HG02610 (cell line): Measurements from ENCODE around the gene ANKRD36C.
A peak's percentile ranks its signal among the peaks of the same experiment; 100 is the strongest.
"Not testable (repeated sequence)": the region's sequence is repeated elsewhere in the genome, so short reads cannot be mapped to it uniquely, and the experiment has no call there.

Source experiments
- ATAC-seq: cut with Tn5 transposase; IDR thresholded peaks from one replicate; pipeline ENCODE4 v1.9.1; 2021; ENCODE audit warnings: mild to moderate bottlenecking, moderate library complexity; ENCODE audit not compliant: unreplicated experiment

ANKRD36C gene

GRCh38 chr2:95991351-95992094, at the start of gene ANKRD36C:
Gene ANKRD36C (minus strand): TSS chr2:95991824. CDS start chr2:95991708, 116 bp downstream.
- ATAC-seq = peak; percentile 93

GRCh38 chr2:96035554-96035953, 43.9 kb upstream of the ANKRD36C start:
- ATAC-seq = not testable (repeated sequence)

GRCh38 chr2:96034792-96035191, 43.2 kb upstream of the ANKRD36C start, which contains the start of gene GPAT2:
Gene GPAT2 (minus strand): TSS chr2:96034916. CDS start chr2:96032359, 2,557 bp downstream.
- not testable (repeated sequence) for ATAC-seq

GRCh38 chr2:96033997-96034396, 42.4 kb upstream of the ANKRD36C start:
- ATAC-seq = not testable (repeated sequence)

GRCh38 chr2:96027725-96028325, 36.2 kb upstream of the ANKRD36C start:
- not testable (repeated sequence) for ATAC-seq

- not testable (repeated sequence) for ATAC-seq
These were observed 34.1 kb upstream of the ANKRD36C start for GRCh38 chr2:96025755-96026154.

- ATAC-seq = no peak
These were observed 33.5 kb upstream of the ANKRD36C start for GRCh38 chr2:96025194-96025492.

- no peak for ATAC-seq
These were observed 32.9 kb upstream of the ANKRD36C start for GRCh38 chr2:96024336-96025193.

- ATAC-seq = not testable (repeated sequence)
These were observed 32.1 kb upstream of the ANKRD36C start for GRCh38 chr2:96023701-96024100.

- ATAC-seq = peak; percentile 77
These were observed 31.2 kb upstream of the ANKRD36C start for GRCh38 chr2:96022701-96023447.

GRCh38 chr2:96022126-96022525, 30.5 kb upstream of the ANKRD36C start:
- not testable (repeated sequence) for ATAC-seq

- not testable (repeated sequence) for ATAC-seq
These were observed 29.5 kb upstream of the ANKRD36C start for GRCh38 chr2:96021142-96021541.

GRCh38 chr2:96019909-96020590, 28.4 kb upstream of the ANKRD36C start:
- ATAC-seq = not testable (repeated sequence)

- not testable (repeated sequence) for ATAC-seq
These were observed 24.7 kb upstream of the ANKRD36C start for GRCh38 chr2:96016321-96016720.

GRCh38 chr2:96012792-96013264, 21.2 kb upstream of the ANKRD36C start:
- not testable (repeated sequence) for ATAC-seq

- ATAC-seq = not testable (repeated sequence)
These were observed 20.6 kb upstream of the ANKRD36C start for GRCh38 chr2:96012086-96012791.

GRCh38 chr2:96011129-96011455, 19.5 kb upstream of the ANKRD36C start:
- peak; percentile 44 for ATAC-seq

- ATAC-seq = peak; percentile 91
These were observed 18.9 kb upstream of the ANKRD36C start for GRCh38 chr2:96010320-96011128.

GRCh38 chr2:96009833-96010232, 18.2 kb upstream of the ANKRD36C start:
- not testable (repeated sequence) for ATAC-seq
